ENCODE results near the gene UCN. TPM values are rescaled to one million over a fixed set of nuclear protein-coding genes. Genes with fewer than 3 reads are reported as not detected.

The UCN gene
- total and polyA plus RNA-seq, 2 donors (not counting 1 experiment from before 2014, with no cell fraction given): 3.6 to 4.5 TPM

DNA sequence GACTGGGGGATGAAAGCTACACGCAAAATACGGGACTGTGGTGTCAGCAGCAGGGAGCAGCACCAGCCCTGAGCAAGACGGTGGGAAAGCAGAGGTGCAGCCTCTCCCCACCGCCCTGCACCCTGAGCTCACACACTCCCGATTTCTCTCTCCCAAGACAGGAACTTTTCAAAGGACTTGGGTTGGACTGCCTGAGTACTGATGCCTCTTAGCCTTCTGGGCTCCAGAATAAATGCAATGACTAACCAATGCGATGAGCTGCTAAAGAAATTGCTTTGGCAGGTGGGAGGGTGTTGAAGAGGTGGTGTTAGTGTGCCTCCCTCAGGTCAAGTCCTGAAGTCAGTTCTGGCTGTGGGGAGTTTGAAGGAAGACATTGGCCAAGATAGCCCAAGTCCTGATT lies 16.4 kb downstream of the UCN start:
- TF ChIP-seq EZH2 (IDR thresholded peaks at IDR 0.05; ENCODE audit: borderline replicate concordance, insufficient read depth, low read depth, low read length, poor library complexity, severe bottlenecking): no peak
- TF ChIP-seq, protein P1, sequence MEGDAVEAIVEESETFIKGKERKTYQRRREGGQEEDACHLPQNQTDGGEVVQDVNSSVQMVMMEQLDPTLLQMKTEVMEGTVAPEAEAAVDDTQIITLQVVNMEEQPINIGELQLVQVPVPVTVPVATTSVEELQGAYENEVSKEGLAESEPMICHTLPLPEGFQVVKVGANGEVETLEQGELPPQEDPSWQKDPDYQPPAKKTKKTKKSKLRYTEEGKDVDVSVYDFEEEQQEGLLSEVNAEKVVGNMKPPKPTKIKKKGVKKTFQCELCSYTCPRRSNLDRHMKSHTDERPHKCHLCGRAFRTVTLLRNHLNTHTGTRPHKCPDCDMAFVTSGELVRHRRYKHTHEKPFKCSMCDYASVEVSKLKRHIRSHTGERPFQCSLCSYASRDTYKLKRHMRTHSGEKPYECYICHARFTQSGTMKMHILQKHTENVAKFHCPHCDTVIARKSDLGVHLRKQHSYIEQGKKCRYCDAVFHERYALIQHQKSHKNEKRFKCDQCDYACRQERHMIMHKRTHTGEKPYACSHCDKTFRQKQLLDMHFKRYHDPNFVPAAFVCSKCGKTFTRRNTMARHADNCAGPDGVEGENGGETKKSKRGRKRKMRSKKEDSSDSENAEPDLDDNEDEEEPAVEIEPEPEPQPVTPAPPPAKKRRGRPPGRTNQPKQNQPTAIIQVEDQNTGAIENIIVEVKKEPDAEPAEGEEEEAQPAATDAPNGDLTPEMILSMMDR (IDR thresholded peaks at IDR 0.05): no peak
- Histone ChIP-seq H3K27me3 (replicated peaks in 1 of 4; ENCODE audit: control extremely low read depth in 1 of 4, control insufficient read depth in 3 of 4, insufficient read depth in 4 of 4, low read length in 3 of 4) (peaks cover 0 to 6% (median 0%) of the 10 kb centered on the region in 4 experiments), H3K4me3 (ENCODE audit: control extremely low read depth in 1 of 5, extremely low read depth in 1 of 5, insufficient read depth in 1 of 5, low read depth in 2 of 5, low read length in 4 of 5) (no peak overlapping the region), H3K4me2 (replicated peaks; ENCODE audit: low read depth, low read length, poor library complexity, severe bottlenecking) (no peak overlapping the region), H3K9me3 (ENCODE audit: control extremely low read depth in 1 of 3, control insufficient read depth in 2 of 3, insufficient read depth in 1 of 3, low read length in 2 of 3) (no peaks in the 10 kb centered on the region), H3K36me3 (replicated peaks in 1 of 2; ENCODE audit: control extremely low read depth in 1 of 2, control insufficient read depth in 1 of 2, extremely low read depth in 1 of 2, insufficient read depth in 2 of 2, low read length in 1 of 2) (no peaks in the 10 kb centered on the region), H4K20me1 (ENCODE audit: control insufficient read depth, insufficient read depth, low read length, poor library complexity, severe bottlenecking) (no peaks in the 10 kb centered on the region), H3K9ac (ENCODE audit: low read length) (no peak overlapping the region), H3K27ac (ENCODE audit: low read length in 2 of 2) (no peak overlapping the region), H3K79me2 (ENCODE audit: control insufficient read depth, insufficient read depth, low read length) (no peaks in the 10 kb centered on the region), H2AFZ (ENCODE audit: insufficient read depth, low read depth, low read length, poor library complexity, severe bottlenecking) (no peak overlapping the region), H3K4me1 (ENCODE audit: control insufficient read depth in 2 of 2, insufficient read depth in 2 of 2, low read length in 2 of 2) (peaks cover 5 to 10% of the 10 kb centered on the region in 2 donors)
- Mint-ChIP-seq H3K27me3 (peaks cover 20% of the 10 kb centered on the region), H3K9me3 (ENCODE audit: insufficient read depth) (no peaks in the 10 kb centered on the region), H3K4me1 (peaks cover 2% of the 10 kb centered on the region), H3K4me3 (no peak overlapping the region), H3K27ac (no peak overlapping the region)
- 90% methylated on average over 6 of the region's 6 CpGs for WGBS (ENCODE audit: insufficient coverage)
- CTCF ChIA-PET: interaction anchor here (0.8 to 5.4 kb wide), 5 partner anchors 10 to 333 kb away, joined by 3 to 47 read pairs (median 6); partner anchors contain the start of gene TRIM54
- no peak for ATAC-seq (ENCODE audit: low read depth)
- DNase-seq: no peak
- intact Hi-C loops (cut with micrococcal nuclease): no loop called here
- POLR2A ChIA-PET: no interaction called here

DNA sequence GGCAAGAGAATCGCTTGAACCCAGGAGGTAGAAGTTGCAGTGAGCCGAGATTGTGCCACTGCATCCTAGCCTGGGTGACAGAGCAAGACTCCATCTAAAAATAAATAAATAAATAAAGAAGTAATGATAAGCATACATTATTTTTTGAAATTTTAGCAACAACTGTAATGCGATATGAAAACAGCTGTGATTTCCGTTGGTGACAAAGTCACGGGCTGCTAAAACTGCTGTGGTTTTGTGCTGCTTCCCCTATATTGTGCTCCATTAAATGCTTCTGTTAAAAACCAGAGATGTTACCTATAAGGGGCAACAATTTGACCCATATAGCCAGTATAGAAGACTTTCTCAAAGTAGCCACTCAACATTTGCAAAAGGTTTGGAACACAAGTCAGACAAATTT lies 17.7 kb downstream of the UCN start:
- DNase-seq (no peak), ATAC-seq (ENCODE audit: low read depth) (no peak)
- Histone ChIP-seq H3K9ac (ENCODE audit: low read length) (no peak overlapping the region), H3K4me1 (ENCODE audit: control insufficient read depth in 2 of 2, insufficient read depth in 2 of 2, low read length in 2 of 2) (peaks cover 5 to 10% of the 10 kb centered on the region in 2 donors), H4K20me1 (ENCODE audit: control insufficient read depth, insufficient read depth, low read length, poor library complexity, severe bottlenecking) (no peaks in the 10 kb centered on the region), H3K79me2 (ENCODE audit: control insufficient read depth, insufficient read depth, low read length) (no peaks in the 10 kb centered on the region), H3K27me3 (replicated peaks in 1 of 4; ENCODE audit: control extremely low read depth in 1 of 4, control insufficient read depth in 3 of 4, insufficient read depth in 4 of 4, low read length in 3 of 4) (peaks cover 0 to 6% (median 0%) of the 10 kb centered on the region in 4 experiments), H3K27ac (ENCODE audit: low read length in 2 of 2) (no peak overlapping the region), H2AFZ (ENCODE audit: insufficient read depth, low read depth, low read length, poor library complexity, severe bottlenecking) (peak overlapping the region; percentile 16), H3K4me2 (replicated peaks; ENCODE audit: low read depth, low read length, poor library complexity, severe bottlenecking) (peak overlapping the region; percentile 8), H3K9me3 (ENCODE audit: control extremely low read depth in 1 of 3, control insufficient read depth in 2 of 3, insufficient read depth in 1 of 3, low read length in 2 of 3) (no peaks in the 10 kb centered on the region), H3K4me3 (ENCODE audit: control extremely low read depth in 1 of 5, extremely low read depth in 1 of 5, insufficient read depth in 1 of 5, low read depth in 2 of 5, low read length in 4 of 5) (no peak overlapping the region), H3K36me3 (replicated peaks in 1 of 2; ENCODE audit: control extremely low read depth in 1 of 2, control insufficient read depth in 1 of 2, extremely low read depth in 1 of 2, insufficient read depth in 2 of 2, low read length in 1 of 2) (no peaks in the 10 kb centered on the region)
- Mint-ChIP-seq H3K27ac (no peak overlapping the region), H3K27me3 (peaks cover 15% of the 10 kb centered on the region), H3K4me3 (no peak overlapping the region), H3K9me3 (ENCODE audit: insufficient read depth) (no peaks in the 10 kb centered on the region), H3K4me1 (peaks cover 2% of the 10 kb centered on the region)
- intact Hi-C loops (cut with micrococcal nuclease): no loop called here
- no CpG with 5 or more reads among the region's 5 CpGs for WGBS (ENCODE audit: insufficient coverage)
- TF ChIP-seq, protein P1 (IDR thresholded peaks at IDR 0.05): no peak
- no peak for TF ChIP-seq EZH2 (IDR thresholded peaks at IDR 0.05; ENCODE audit: borderline replicate concordance, insufficient read depth, low read depth, low read length, poor library complexity, severe bottlenecking)
- CTCF ChIA-PET: interaction anchor here (1.8 to 5.4 kb wide), 2 partner anchors 10 to 13 kb away, joined by 11 to 47 read pairs; partner anchors contain the start of gene TRIM54
- POLR2A ChIA-PET: no interaction called here
